ENCODE results near the gene SLC38A11. TPM values are rescaled to one million over a fixed set of nuclear protein-coding genes. Genes with fewer than 3 reads are reported as not detected.
A peak's percentile ranks its signal among the peaks of the same experiment; 100 is the strongest.

The SLC38A11 gene
- total and polyA plus RNA-seq, 2 of the 13 experiments (the other 11 are each of a cell fraction or from before 2014, with no cell fraction given) = 14.0 to 14.3 TPM

DNA sequence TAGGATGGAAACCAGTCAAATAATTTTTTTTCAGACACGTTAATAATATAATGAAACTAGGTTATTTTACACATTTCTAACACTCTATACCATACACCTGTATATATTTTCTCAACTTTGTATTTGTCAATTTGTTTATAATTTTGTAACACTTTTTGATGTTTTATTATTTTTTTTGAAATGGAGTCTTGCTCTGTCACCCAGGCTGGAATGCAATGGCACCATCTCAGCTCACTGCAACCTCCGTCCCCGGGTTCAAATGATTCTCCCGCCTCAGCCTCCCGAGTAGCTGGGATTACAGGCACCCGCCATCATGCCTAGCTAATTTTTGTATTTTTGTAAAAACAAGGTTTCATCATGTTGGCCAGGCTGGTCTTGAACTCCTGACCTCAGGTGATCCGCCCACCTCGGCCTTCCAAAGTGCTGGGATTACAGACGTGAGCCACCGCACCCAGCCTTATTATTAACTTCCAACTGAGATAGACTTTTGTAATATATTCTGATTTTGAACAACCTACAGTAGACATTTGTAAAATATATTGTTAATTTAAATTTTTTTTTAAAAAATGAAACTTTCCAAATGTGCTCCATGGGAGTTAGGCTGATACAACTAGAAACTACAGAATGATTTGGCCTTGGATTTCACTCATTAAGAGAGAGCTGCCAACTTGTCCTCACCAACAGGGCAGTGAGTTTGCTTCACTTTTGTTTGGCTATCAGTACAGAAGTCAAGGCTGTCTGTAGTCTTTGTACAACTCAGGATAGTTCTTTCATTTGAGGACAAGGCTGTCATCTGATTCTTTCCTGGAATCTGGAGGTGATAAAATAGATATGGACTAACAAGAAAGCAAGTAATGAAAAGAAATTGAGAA, 79.8 kb downstream of the SLC38A11 start (continued):
- TF ChIP-seq, protein P1, sequence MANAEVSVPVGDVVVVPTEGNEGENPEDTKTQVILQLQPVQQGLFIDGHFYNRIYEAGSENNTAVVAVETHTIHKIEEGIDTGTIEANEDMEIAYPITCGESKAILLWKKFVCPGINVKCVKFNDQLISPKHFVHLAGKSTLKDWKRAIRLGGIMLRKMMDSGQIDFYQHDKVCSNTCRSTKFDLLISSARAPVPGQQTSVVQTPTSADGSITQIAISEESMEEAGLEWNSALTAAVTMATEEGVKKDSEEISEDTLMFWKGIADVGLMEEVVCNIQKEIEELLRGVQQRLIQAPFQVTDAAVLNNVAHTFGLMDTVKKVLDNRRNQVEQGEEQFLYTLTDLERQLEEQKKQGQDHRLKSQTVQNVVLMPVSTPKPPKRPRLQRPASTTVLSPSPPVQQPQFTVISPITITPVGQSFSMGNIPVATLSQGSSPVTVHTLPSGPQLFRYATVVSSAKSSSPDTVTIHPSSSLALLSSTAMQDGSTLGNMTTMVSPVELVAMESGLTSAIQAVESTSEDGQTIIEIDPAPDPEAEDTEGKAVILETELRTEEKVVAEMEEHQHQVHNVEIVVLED (CRISPR knock-in tag; IDR thresholded peaks at IDR 0.05; ENCODE audit: borderline replicate concordance) = no peak
- peak; percentile 54; the same call in 1 of the 2 replicates for TF ChIP-seq NCOR1 (IDR thresholded peaks at IDR 0.05; ENCODE audit: borderline replicate concordance, low read length)
- TF ChIP-seq ZKSCAN5 (CRISPR knock-in tag; IDR thresholded peaks at IDR 0.05) = peak; percentile 93
- TF ChIP-seq ZNF333 (CRISPR knock-in tag; IDR thresholded peaks at IDR 0.05; ENCODE audit: borderline replicate concordance) = no peak
- no peak for TF ChIP-seq ZNF225 (CRISPR knock-in tag; IDR thresholded peaks at IDR 0.05)
- no peak for TF ChIP-seq PCBP2 (optimal IDR thresholded peaks at IDR 0.05; ENCODE audit: low read depth, low read length, poor library complexity, severe bottlenecking)
- TF ChIP-seq TBL1XR1 (IDR thresholded peaks at IDR 0.05; ENCODE audit: borderline replicate concordance, low read length, partially characterized antibody) = peak; percentile 22
- peak; percentile 65; the same call in 1 of the 2 replicates for TF ChIP-seq NR2F6 (IDR thresholded peaks at IDR 0.05)
- TF ChIP-seq NR2F6 (CRISPR knock-in tag; IDR thresholded peaks at IDR 0.05) = peak; percentile 43; the same call in 1 of the 2 replicates
- TF ChIP-seq, protein P2, sequence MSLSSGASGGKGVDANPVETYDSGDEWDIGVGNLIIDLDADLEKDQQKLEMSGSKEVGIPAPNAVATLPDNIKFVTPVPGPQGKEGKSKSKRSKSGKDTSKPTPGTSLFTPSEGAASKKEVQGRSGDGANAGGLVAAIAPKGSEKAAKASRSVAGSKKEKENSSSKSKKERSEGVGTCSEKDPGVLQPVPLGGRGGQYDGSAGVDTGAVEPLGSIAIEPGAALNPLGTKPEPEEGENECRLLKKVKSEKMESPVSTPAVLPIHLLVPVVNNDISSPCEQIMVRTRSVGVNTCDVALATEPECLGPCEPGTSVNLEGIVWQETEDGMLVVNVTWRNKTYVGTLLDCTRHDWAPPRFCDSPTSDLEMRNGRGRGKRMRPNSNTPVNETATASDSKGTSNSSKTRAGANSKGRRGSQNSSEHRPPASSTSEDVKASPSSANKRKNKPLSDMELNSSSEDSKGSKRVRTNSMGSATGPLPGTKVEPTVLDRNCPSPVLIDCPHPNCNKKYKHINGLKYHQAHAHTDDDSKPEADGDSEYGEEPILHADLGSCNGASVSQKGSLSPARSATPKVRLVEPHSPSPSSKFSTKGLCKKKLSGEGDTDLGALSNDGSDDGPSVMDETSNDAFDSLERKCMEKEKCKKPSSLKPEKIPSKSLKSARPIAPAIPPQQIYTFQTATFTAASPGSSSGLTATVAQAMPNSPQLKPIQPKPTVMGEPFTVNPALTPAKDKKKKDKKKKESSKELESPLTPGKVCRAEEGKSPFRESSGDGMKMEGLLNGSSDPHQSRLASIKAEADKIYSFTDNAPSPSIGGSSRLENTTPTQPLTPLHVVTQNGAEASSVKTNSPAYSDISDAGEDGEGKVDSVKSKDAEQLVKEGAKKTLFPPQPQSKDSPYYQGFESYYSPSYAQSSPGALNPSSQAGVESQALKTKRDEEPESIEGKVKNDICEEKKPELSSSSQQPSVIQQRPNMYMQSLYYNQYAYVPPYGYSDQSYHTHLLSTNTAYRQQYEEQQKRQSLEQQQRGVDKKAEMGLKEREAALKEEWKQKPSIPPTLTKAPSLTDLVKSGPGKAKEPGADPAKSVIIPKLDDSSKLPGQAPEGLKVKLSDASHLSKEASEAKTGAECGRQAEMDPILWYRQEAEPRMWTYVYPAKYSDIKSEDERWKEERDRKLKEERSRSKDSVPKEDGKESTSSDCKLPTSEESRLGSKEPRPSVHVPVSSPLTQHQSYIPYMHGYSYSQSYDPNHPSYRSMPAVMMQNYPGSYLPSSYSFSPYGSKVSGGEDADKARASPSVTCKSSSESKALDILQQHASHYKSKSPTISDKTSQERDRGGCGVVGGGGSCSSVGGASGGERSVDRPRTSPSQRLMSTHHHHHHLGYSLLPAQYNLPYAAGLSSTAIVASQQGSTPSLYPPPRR (CRISPR knock-in tag; IDR thresholded peaks at IDR 0.05; ENCODE audit: borderline replicate concordance) = peak; percentile 17; the same call in 1 of the 2 replicates
- TF ChIP-seq HDAC1 (CRISPR knock-in tag; IDR thresholded peaks at IDR 0.05) = 0 out of 2 replicates have a peak, but pooled peaks have one; percentile 23
- TF ChIP-seq, protein P3, sequence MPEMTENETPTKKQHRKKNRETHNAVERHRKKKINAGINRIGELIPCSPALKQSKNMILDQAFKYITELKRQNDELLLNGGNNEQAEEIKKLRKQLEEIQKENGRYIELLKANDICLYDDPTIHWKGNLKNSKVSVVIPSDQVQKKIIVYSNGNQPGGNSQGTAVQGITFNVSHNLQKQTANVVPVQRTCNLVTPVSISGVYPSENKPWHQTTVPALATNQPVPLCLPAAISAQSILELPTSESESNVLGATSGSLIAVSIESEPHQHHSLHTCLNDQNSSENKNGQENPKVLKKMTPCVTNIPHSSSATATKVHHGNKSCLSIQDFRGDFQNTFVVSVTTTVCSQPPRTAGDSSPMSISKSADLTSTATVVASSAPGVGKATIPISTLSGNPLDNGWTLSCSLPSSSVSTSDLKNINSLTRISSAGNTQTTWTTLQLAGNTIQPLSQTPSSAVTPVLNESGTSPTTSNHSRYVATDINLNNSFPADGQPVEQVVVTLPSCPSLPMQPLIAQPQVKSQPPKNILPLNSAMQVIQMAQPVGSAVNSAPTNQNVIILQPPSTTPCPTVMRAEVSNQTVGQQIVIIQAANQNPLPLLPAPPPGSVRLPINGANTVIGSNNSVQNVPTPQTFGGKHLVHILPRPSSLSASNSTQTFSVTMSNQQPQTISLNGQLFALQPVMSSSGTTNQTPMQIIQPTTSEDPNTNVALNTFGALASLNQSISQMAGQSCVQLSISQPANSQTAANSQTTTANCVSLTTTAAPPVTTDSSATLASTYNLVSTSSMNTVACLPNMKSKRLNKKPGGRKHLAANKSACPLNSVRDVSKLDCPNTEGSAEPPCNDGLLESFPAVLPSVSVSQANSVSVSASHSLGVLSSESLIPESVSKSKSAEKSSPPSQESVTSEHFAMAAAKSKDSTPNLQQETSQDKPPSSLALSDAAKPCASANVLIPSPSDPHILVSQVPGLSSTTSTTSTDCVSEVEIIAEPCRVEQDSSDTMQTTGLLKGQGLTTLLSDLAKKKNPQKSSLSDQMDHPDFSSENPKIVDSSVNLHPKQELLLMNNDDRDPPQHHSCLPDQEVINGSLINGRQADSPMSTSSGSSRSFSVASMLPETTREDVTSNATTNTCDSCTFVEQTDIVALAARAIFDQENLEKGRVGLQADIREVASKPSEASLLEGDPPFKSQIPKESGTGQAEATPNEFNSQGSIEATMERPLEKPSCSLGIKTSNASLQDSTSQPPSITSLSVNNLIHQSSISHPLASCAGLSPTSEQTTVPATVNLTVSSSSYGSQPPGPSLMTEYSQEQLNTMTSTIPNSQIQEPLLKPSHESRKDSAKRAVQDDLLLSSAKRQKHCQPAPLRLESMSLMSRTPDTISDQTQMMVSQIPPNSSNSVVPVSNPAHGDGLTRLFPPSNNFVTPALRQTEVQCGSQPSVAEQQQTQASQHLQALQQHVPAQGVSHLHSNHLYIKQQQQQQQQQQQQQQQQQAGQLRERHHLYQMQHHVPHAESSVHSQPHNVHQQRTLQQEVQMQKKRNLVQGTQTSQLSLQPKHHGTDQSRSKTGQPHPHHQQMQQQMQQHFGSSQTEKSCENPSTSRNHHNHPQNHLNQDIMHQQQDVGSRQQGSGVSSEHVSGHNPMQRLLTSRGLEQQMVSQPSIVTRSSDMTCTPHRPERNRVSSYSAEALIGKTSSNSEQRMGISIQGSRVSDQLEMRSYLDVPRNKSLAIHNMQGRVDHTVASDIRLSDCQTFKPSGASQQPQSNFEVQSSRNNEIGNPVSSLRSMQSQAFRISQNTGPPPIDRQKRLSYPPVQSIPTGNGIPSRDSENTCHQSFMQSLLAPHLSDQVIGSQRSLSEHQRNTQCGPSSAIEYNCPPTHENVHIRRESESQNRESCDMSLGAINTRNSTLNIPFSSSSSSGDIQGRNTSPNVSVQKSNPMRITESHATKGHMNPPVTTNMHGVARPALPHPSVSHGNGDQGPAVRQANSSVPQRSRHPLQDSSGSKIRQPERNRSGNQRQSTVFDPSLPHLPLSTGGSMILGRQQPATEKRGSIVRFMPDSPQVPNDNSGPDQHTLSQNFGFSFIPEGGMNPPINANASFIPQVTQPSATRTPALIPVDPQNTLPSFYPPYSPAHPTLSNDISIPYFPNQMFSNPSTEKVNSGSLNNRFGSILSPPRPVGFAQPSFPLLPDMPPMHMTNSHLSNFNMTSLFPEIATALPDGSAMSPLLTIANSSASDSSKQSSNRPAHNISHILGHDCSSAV (CRISPR knock-in tag; IDR thresholded peaks at IDR 0.05; ENCODE audit: borderline replicate concordance) = no peak
- no peak for TF ChIP-seq ZNF121 (CRISPR knock-in tag; IDR thresholded peaks at IDR 0.05)

Data from HepG2 (cell line).